Dedifferentiated amniotic fluid mesenchymal stem cell (primary cell): ENCODE results near the gene ICA1.

ENCODE experiments used
- DNase-seq: peaks from one replicate; pipeline ENCODE4 v3.0.0-alpha.2; 2016; ENCODE audit errors: extremely low spot score

Gene ICA1

GRCh38 chr7:8228068-8228467 is 33.9 kb downstream of the ICA1 start:
- no peak for DNase-seq

- no peak for DNase-seq
Observed at GRCh38 chr7:8227261-8227660, 34.7 kb downstream of the ICA1 start.

GRCh38 chr7:8226501-8226900 is 35.5 kb downstream of the ICA1 start:
- DNase-seq, result no peak

- DNase-seq, result no peak
Observed at GRCh38 chr7:8221567-8221966, 40.4 kb downstream of the ICA1 start.

- DNase-seq, result no peak
Observed at GRCh38 chr7:8221101-8221495, 40.9 kb downstream of the ICA1 start.

GRCh38 chr7:8220376-8221100 is 41.4 kb downstream of the ICA1 start:
- DNase-seq, result no peak

GRCh38 chr7:8217200-8218068 is 44.5 kb downstream of the ICA1 start:
- peak; percentile 88 for DNase-seq

- no peak for DNase-seq
Observed at GRCh38 chr7:8216334-8216690, 45.7 kb downstream of the ICA1 start.

GRCh38 chr7:8215648-8216333 is 46.2 kb downstream of the ICA1 start:
- no peak for DNase-seq

- peak; percentile 16 for DNase-seq
Observed at GRCh38 chr7:8214244-8214824, 47.6 kb downstream of the ICA1 start.

- no peak for DNase-seq
Observed at GRCh38 chr7:8213381-8213780, 48.6 kb downstream of the ICA1 start.

- DNase-seq, result no peak
Observed at GRCh38 chr7:8212638-8213037, 49.3 kb downstream of the ICA1 start.

GRCh38 chr7:8211725-8212096 is 50.3 kb downstream of the ICA1 start:
- no peak for DNase-seq

- DNase-seq, result no peak
Observed at GRCh38 chr7:8210845-8211724, 50.9 kb downstream of the ICA1 start.

GRCh38 chr7:8209353-8209752 is 52.6 kb downstream of the ICA1 start:
- DNase-seq, result no peak

- no peak for DNase-seq
Observed at GRCh38 chr7:8208816-8209215, 53.2 kb downstream of the ICA1 start.

- DNase-seq, result no peak
Observed at GRCh38 chr7:8206956-8207355, 55.0 kb downstream of the ICA1 start.

GRCh38 chr7:8205537-8205936 is 56.4 kb downstream of the ICA1 start:
- no peak for DNase-seq

- DNase-seq, result no peak
Observed at GRCh38 chr7:8205031-8205387, 57.0 kb downstream of the ICA1 start.

GRCh38 chr7:8204339-8205030 is 57.5 kb downstream of the ICA1 start:
- DNase-seq, result no peak
